Mucosa of stomach (tissue), 1 donor: ENCODE measurements around the gene MEDAG.

Source experiments
- H3K27me3 ChIP-seq: one replicate; pipeline ENCODE4 v1.7.0; 2013; ENCODE audit warnings: mild to moderate bottlenecking, low read length; ENCODE audit not compliant: control insufficient read depth, insufficient read depth
- H3K36me3 ChIP-seq: one replicate; pipeline ENCODE4 v1.7.0; 2013; ENCODE audit warnings: low read length; ENCODE audit not compliant: control insufficient read depth, insufficient read depth
- H3K4me1 ChIP-seq: one replicate; pipeline ENCODE4 v1.7.0; 2013; ENCODE audit warnings: mild to moderate bottlenecking, low read length; ENCODE audit not compliant: control insufficient read depth, insufficient read depth
- H3K4me3 ChIP-seq: one replicate; pipeline ENCODE4 v1.7.0; 2013; ENCODE audit warnings: low read length
- H3K9ac ChIP-seq: one replicate; pipeline ENCODE4 v1.7.0; 2013; ENCODE audit warnings: mild to moderate bottlenecking, low read length, moderate library complexity
- H3K9me3 ChIP-seq: one replicate; pipeline ENCODE4 v1.7.0; 2013; ENCODE audit warnings: mild to moderate bottlenecking, low read length, moderate library complexity; ENCODE audit not compliant: control insufficient read depth
- donor health status: Pancreatic carcinoma.

Gene MEDAG

GRCh38 chr13:30867089-30867669 lies 38.9 kb upstream of the MEDAG start:
- Histone ChIP-seq H3K4me1 (peaks cover 21% of the 10 kb centered on the region), H3K9me3 (no peaks in the 10 kb centered on the region), H3K36me3 (no peaks in the 10 kb centered on the region), H3K27me3 (no peaks in the 10 kb centered on the region), H3K4me3 (no peak overlapping the region), H3K9ac (no peak overlapping the region)

- Histone ChIP-seq H3K27me3 (no peaks in the 10 kb centered on the region), H3K9me3 (no peaks in the 10 kb centered on the region), H3K9ac (no peak overlapping the region), H3K36me3 (no peaks in the 10 kb centered on the region), H3K4me1 (peaks cover 21% of the 10 kb centered on the region), H3K4me3 (no peak overlapping the region)
Observed at GRCh38 chr13:30868799-30869470, 37.1 kb upstream of the MEDAG start.

GRCh38 chr13:30869491-30869890 lies 36.6 kb upstream of the MEDAG start:
- Histone ChIP-seq H3K27me3 (no peaks in the 10 kb centered on the region), H3K9me3 (no peaks in the 10 kb centered on the region), H3K4me3 (no peak overlapping the region), H3K36me3 (no peaks in the 10 kb centered on the region), H3K9ac (no peak overlapping the region), H3K4me1 (peaks cover 21% of the 10 kb centered on the region)

DNA sequence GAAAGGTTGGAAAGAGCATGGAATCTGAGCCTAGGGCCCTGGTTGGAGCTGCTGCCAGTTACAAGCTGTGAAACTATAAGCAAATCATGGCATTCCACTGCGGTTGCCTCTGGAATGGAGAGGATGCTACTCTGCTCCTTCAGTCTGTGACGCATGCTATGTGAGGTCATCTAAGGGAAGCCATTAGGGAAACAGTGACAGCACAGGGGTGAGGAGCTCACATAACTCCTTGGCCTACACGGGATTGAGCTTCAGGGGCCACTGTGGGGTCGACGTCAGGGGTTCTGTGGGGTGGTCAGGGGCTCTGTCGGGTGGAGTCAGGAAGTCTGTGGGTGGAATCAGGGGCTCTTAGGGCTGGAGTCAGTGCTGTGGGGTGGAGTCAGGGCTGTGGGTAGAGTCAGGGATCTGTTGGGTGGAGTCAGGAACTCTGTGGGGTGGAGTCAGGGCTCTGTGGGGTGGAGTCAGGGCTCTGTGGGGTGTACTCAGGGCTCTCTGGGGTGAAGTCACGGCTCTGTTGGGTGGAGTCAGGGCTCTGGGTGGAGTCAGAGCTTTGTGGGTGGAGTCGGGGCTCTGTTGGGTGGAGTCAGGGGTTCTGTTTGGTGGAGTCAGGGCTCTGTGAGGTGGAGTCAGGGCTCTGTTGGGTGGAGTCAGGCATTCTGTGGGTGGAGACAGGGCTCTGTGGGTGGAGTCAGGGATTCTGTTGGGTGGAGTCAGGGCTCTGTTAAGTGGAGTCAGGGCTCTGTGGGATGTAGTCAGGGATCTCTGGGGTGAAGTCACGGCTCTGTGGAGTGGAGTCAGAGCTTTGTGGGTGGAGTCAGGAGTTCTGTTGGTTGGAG lies 35.8 kb upstream of the MEDAG start:
- Histone ChIP-seq H3K36me3 (no peaks in the 10 kb centered on the region), H3K9me3 (no peaks in the 10 kb centered on the region), H3K27me3 (no peaks in the 10 kb centered on the region), H3K4me3 (no peak overlapping the region), H3K4me1 (peaks cover 21% of the 10 kb centered on the region), H3K9ac (no peak overlapping the region)

DNA sequence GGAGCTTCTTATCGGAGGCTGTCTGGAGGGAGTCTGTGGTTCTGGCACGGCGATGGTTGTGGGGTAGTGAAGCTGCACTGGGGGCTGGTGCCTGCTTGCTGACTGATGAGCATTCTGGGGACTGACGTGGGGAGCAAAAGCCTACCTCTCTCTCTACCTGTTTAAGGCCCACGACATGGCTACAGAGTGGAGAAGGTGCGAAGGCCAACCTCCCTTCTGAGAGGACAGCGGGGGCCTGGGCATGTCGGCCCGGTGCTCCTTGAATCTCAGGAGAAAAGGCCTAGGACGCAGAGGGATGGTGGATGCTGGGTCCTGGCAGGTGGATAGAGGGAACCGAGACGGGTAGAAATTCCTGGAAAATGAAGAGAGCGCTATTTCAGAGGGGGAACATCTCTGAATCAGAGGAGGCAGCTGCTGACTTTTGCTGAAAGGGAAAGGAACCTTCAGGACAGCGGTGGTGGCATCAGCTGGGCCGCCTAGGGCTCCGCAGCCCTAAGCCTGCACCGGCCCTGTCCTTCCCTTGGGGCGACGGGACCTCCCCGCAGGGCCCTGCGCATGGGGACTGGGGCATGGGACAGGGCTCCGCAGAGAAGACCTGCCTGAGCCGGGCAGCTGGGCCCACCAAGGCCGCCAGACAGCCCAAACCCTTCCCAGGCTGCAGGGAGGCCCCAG lies 35.0 kb upstream of the MEDAG start:
- H3K27me3 ChIP-seq = no peaks in the 10 kb centered on the region
- no peaks in the 10 kb centered on the region for H3K9me3 ChIP-seq
- no peaks in the 10 kb centered on the region for H3K36me3 ChIP-seq
- no peak overlapping the region for H3K4me3 ChIP-seq
- peaks cover 21% of the 10 kb centered on the region for H3K4me1 ChIP-seq
- no peak overlapping the region for H3K9ac ChIP-seq

DNA sequence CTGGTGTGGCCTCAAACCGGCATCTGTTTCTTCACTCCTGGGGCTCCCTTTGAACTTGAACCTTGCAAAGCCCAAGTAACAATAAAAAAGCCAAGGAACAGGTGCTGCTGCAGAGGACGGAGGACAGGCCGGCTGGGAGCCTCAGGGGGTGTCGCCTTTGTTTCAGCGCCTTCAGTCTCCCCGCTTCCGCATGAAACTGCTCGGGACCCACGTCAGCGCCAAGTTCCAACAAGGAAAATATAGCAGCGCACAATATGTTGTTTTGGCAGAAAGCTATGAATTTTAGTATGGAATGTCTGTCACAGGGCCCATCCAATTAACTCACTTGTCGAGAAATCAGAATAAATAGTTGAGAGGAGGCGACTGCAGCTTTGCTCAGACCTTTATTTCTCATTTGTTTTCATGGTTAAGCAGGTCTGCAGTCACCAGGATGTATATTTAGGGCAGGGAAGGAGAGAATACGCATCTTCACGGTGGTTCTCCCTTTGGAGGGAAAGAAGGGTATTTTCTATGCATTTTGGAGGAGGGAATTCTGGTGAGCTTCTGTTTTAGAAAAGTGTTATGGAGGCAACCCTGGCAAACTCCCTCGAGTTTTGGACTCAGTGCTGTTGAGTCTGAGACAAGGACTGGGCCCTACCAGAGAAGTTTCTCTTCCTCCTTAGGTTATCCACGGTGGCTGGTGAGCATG lies 34.3 kb upstream of the MEDAG start:
- Histone ChIP-seq H3K4me1 (peaks cover 21% of the 10 kb centered on the region), H3K36me3 (no peaks in the 10 kb centered on the region), H3K27me3 (no peaks in the 10 kb centered on the region), H3K4me3 (no peak overlapping the region), H3K9ac (no peak overlapping the region), H3K9me3 (no peaks in the 10 kb centered on the region)

GRCh38 chr13:30872276-30872594 lies 33.8 kb upstream of the MEDAG start:
- no peaks in the 10 kb centered on the region for H3K9me3 ChIP-seq
- no peak overlapping the region for H3K4me3 ChIP-seq
- H3K36me3 ChIP-seq = no peaks in the 10 kb centered on the region
- H3K9ac ChIP-seq = no peak overlapping the region
- peaks cover 21% of the 10 kb centered on the region for H3K4me1 ChIP-seq
- H3K27me3 ChIP-seq = no peaks in the 10 kb centered on the region

GRCh38 chr13:30872685-30873461 lies 33.2 kb upstream of the MEDAG start:
- H3K9me3 ChIP-seq = no peaks in the 10 kb centered on the region
- peaks cover 21% of the 10 kb centered on the region for H3K4me1 ChIP-seq
- H3K9ac ChIP-seq = no peak overlapping the region
- no peak overlapping the region for H3K4me3 ChIP-seq
- no peaks in the 10 kb centered on the region for H3K36me3 ChIP-seq
- no peaks in the 10 kb centered on the region for H3K27me3 ChIP-seq

- peaks cover 21% of the 10 kb centered on the region for H3K4me1 ChIP-seq
- H3K9ac ChIP-seq = no peak overlapping the region
Observed at GRCh38 chr13:30873499-30873898, 32.6 kb upstream of the MEDAG start.

DNA sequence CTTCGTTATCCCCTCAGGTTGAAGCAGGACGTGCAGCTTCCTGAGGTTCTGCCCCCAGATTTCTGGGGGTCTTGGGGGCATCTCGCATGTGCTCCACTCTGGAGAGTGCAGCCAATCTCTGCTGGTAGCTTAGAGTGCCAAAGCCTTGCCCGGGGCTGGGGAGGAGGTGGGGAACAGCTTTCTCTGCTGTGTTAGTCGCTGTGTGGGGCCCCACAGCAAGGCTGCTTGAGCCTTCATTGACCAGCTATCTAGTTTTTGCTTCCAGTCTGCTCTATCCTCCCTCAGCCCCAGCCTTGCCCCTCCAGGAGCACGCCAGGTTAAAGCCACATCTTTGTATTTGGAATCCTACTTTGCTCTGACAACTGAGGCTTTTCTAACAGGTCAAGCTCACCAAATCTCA lies 32.0 kb upstream of the MEDAG start:
- H3K27me3 ChIP-seq = no peaks in the 10 kb centered on the region
- H3K4me1 ChIP-seq = peaks cover 19% of the 10 kb centered on the region
- no peaks in the 10 kb centered on the region for H3K9me3 ChIP-seq
- H3K9ac ChIP-seq = no peak overlapping the region
- H3K4me3 ChIP-seq = no peak overlapping the region
- H3K36me3 ChIP-seq = no peaks in the 10 kb centered on the region

More at GRCh38 chr13:30873499-30873898, 32.6 kb upstream of the MEDAG start:
- H3K9me3 ChIP-seq = no peaks in the 10 kb centered on the region
- H3K4me3 ChIP-seq = no peak overlapping the region
- no peaks in the 10 kb centered on the region for H3K36me3 ChIP-seq
- no peaks in the 10 kb centered on the region for H3K27me3 ChIP-seq

DNA sequence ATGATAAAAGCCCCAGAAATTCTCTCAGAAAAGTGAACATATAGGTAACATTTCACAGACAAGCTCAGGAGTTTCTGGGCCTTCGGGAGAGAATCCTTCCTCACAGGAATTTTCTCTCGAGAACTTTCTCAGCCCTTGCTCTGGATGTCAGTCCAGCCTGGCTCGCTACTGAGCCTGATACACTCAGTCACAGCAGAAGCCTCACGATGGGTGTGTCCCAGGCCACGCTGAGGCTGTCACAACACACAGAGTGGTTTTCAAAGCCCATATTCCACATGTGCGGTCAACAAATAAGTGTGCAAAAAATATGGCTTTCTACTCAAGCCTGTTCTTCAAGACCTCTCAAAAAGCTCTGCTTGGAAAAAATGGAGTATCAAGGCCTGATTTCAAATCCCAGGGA lies 31.5 kb upstream of the MEDAG start:
- Histone ChIP-seq H3K9me3 (no peaks in the 10 kb centered on the region), H3K36me3 (no peaks in the 10 kb centered on the region), H3K4me1 (peaks cover 15% of the 10 kb centered on the region), H3K27me3 (no peaks in the 10 kb centered on the region), H3K9ac (no peak overlapping the region), H3K4me3 (no peak overlapping the region)
